K562 (cell line): ENCODE measurements around the gene MYH9. TPM values are rescaled to one million over a fixed set of nuclear protein-coding genes. Genes with fewer than 3 reads are reported as not detected.
A peak's percentile ranks its signal among the peaks of the same experiment; 100 is the strongest.

Source experiments
- E4F1 ChIP-seq: fragments of 250-450 bp; sonication (Bioruptor Pico); IDR thresholded peaks from 2 replicates; pipeline ENCODE4 v1.5.0; 2021; ENCODE audit warnings: mild to moderate bottlenecking, borderline replicate concordance
- FOSL1 ChIP-seq: fragments of 200-800 bp; sonication (Bioruptor generic); conservative IDR thresholded peaks from 2 replicates; pipeline ENCODE4 v1.6.1; 2016; ENCODE audit warnings: missing genetic modification characterization, missing compliant biosample characterization
- GATAD2B ChIP-seq: fragments of 450-650 bp; IDR thresholded peaks from 2 replicates; pipeline ENCODE4 v1.6.1; 2017; ENCODE audit warnings: mild to moderate bottlenecking, borderline replicate concordance
- GTF2E2 ChIP-seq: fragments of 200-800 bp; sonication (Bioruptor generic); IDR thresholded peaks from 2 replicates; pipeline ENCODE4 v1.6.1; 2016; ENCODE audit warnings: missing genetic modification characterization, missing compliant biosample characterization
- HNRNPL ChIP-seq: fragments of 200-400 bp; formaldehyde crosslinking; IDR thresholded peaks from 2 replicates; pipeline ENCODE4 v1.6.1; 2017; ENCODE audit warnings: low read depth, mild to moderate bottlenecking, low read length
- KAT7 ChIP-seq: sonication (generic); formaldehyde crosslinking; IDR thresholded peaks from 2 replicates; pipeline ENCODE4 v1.8.0; 2022; ENCODE audit warnings: missing genetic modification reagents, mild to moderate bottlenecking, borderline replicate concordance
- KLF16 ChIP-seq: IDR thresholded peaks from 2 replicates; pipeline ENCODE4 v1.6.1; 2016; ENCODE audit warnings: antibody characterized with exemption
- MAFF ChIP-seq: IDR thresholded peaks from 2 replicates; pipeline ENCODE4 v1.6.1; 2012; ENCODE audit warnings: low read length, improper control_type of control experiment
- MYC ChIP-seq, 2 experiments: fragments of 250-450 bp in 1 of 2; sonication (Bioruptor Pico) in 1 of 2; IDR thresholded peaks; 2 replicates each; pipeline versions ENCODE4 v1.5.1 to v1.6.1; 2012 to 2021; ENCODE audit warnings: low read depth in 2 of 2, borderline replicate concordance in 1 of 2, improper control_type of control experiment in 1 of 2, low read length in 1 of 2, mild to moderate bottlenecking in 1 of 2, moderate library complexity in 1 of 2
- PHF20 ChIP-seq: fragments of 450-650 bp; IDR thresholded peaks from 2 replicates; pipeline ENCODE4 v1.6.1; 2018; ENCODE audit not compliant: partially characterized antibody
- RBBP5 ChIP-seq: fragments of 200-600 bp; sonication (generic); IDR thresholded peaks from 2 replicates; pipeline ENCODE4 v1.6.1; 2012; ENCODE audit warnings: borderline replicate concordance, mild to moderate bottlenecking, low read length, control low read depth, inconsistent platforms; ENCODE audit not compliant: insufficient read depth, poor library complexity, severe bottlenecking
- SAFB ChIP-seq: fragments of 200-400 bp; formaldehyde crosslinking; IDR thresholded peaks from 2 replicates; pipeline ENCODE4 v1.6.1; 2017; ENCODE audit warnings: low read depth, low read length, borderline replicate concordance
- VEZF1 ChIP-seq: fragments of 200-800 bp; sonication (Bioruptor generic); IDR thresholded peaks from 2 replicates; pipeline ENCODE4 v1.6.1; 2017; ENCODE audit warnings: missing genetic modification characterization, missing compliant biosample characterization
- ZBED1 ChIP-seq: IDR thresholded peaks from 2 replicates; pipeline ENCODE4 v1.6.1; 2014
- ZNF507 ChIP-seq: conservative IDR thresholded peaks from 2 replicates; pipeline ENCODE4 v1.6.1; 2017; ENCODE audit warnings: missing genetic modification characterization, missing compliant biosample characterization
- ZNF639 ChIP-seq, 2 experiments: fragments of 200-800 bp in 1 of 2; sonication (Bioruptor generic) in 1 of 2; sonication (generic) in 1 of 2; formaldehyde crosslinking in 1 of 2; IDR thresholded peaks in 1 of 2; conservative IDR thresholded peaks in 1 of 2; 2 replicates each; pipeline versions ENCODE4 v1.5.0 to v1.6.1; 2016 to 2020; ENCODE audit warnings: missing compliant biosample characterization in 1 of 2, missing genetic modification characterization in 1 of 2, missing genetic modification reagents in 1 of 2
- ZNF780A ChIP-seq: fragments of 250-450 bp; sonication (Bioruptor Pico); IDR thresholded peaks from 2 replicates; pipeline ENCODE4 v1.5.0; 2021; ENCODE audit warnings: mild to moderate bottlenecking
- polyA plus RNA-seq, 8 experiments: library from polyadenylated mRNA; depleted of rRNA in 4 of 8; stranded (reverse) in 5 of 8; unstranded in 3 of 8; fragments of >200 nt; fragmentation: Nextera tagmentation in 2 of 8; fragmentation: Illumina TruSeq in 1 of 8; extraction: Ambion mirVana in 2 of 8; extraction: Trizol in 1 of 8; gene quantifications; 2 replicates each; pipeline versions ENCODE4 v1.2.1 to v1.2.3, GENCODE V29; 2011 to 2014; ENCODE audit warnings: inconsistent platforms in 1 of 8, missing spikeins in 1 of 8
- total RNA-seq, 7 experiments: library from RNA; depleted of rRNA in 6 of 7; stranded (reverse); fragments of >200 nt in 6 of 7; fragmentation: Illumina TruSeq in 2 of 7; extraction: Trizol in 2 of 7; gene quantifications; 2 replicates each; pipeline versions ENCODE4 v1.2.1 to v1.2.3, GENCODE V29; 2011 to 2021; ENCODE audit warnings: low replicate concordance in 1 of 7
- TF ChIP-seq, protein P1 (sequence below): fragments of 450-650 bp; IDR thresholded peaks from 2 replicates; pipeline ENCODE4 v1.7.1; 2018; ENCODE audit warnings: mild to moderate bottlenecking, low read depth; ENCODE audit not compliant: partially characterized antibody

MYH9 gene
- total and polyA plus RNA-seq, 9 of the 15 experiments (the other 6 are each of a cell fraction or from before 2014, with no cell fraction given) = 0.71 to 111 (median 24.6) TPM

GRCh38 chr22:36369922-36370791 is 17.6 kb downstream of the MYH9 start (continued):
- TF ChIP-seq ZBED1 (no peak), FOSL1 (tag) (peak; percentile 64), HNRNPL (no peak), GTF2E2 (tag) (no peak), KAT7 (CRISPR knock-in tag) (no peak), KLF16 (peak; percentile 13; the same call in 1 of the 2 replicates), MAFF (no peak), PHF20 (no peak), ZNF639 (CRISPR knock-in tag; conservative IDR thresholded peaks at IDR 0.05 in 1 of 2, IDR thresholded peaks at IDR 0.05 in 1 of 2) (no peak), SAFB (no peak), E4F1 (CRISPR knock-in tag) (no peak), ZNF507 (no peak), MYC (IDR thresholded peaks at IDR 0.05; ENCODE audit: low read depth, low read length) (no peak), MYC (CRISPR knock-in tag; IDR thresholded peaks at IDR 0.05; ENCODE audit: borderline replicate concordance, low read depth) (no peak), ZNF780A (CRISPR knock-in tag) (no peak), GATAD2B (peak; percentile 46; the same call in 1 of the 2 replicates), RBBP5 (no peak), VEZF1 (no peak)
- TF ChIP-seq, protein P1, sequence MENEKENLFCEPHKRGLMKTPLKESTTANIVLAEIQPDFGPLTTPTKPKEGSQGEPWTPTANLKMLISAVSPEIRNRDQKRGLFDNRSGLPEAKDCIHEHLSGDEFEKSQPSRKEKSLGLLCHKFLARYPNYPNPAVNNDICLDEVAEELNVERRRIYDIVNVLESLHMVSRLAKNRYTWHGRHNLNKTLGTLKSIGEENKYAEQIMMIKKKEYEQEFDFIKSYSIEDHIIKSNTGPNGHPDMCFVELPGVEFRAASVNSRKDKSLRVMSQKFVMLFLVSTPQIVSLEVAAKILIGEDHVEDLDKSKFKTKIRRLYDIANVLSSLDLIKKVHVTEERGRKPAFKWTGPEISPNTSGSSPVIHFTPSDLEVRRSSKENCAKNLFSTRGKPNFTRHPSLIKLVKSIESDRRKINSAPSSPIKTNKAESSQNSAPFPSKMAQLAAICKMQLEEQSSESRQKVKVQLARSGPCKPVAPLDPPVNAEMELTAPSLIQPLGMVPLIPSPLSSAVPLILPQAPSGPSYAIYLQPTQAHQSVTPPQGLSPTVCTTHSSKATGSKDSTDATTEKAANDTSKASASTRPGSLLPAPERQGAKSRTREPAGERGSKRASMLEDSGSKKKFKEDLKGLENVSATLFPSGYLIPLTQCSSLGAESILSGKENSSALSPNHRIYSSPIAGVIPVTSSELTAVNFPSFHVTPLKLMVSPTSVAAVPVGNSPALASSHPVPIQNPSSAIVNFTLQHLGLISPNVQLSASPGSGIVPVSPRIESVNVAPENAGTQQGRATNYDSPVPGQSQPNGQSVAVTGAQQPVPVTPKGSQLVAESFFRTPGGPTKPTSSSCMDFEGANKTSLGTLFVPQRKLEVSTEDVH = no peak
